Mesothelial cell of epicardium (in vitro differentiated cells): ENCODE results near the gene TAS2R1. TPM values are rescaled to one million over a fixed set of nuclear protein-coding genes. Genes with fewer than 3 reads are reported as not detected.

Experiments
- DNase-seq, 2 experiments: peaks; one replicate each; pipeline ENCODE4 v3.0.0; 2021; ENCODE audit warnings: low spot score in 2 of 2; ENCODE audit not compliant: unreplicated experiment in 2 of 2
- H3K27ac Mint-ChIP-seq: 2 replicates; pipeline ENCODE4 v1.8.0; 2021; ENCODE audit warnings: mixed read lengths
- H3K27me3 Mint-ChIP-seq: 2 replicates; pipeline ENCODE4 v1.8.0; 2021; ENCODE audit warnings: low read depth, mixed read lengths
- H3K36me3 Mint-ChIP-seq: 2 replicates; pipeline ENCODE4 v1.8.0; 2021; ENCODE audit warnings: mixed read lengths
- H3K4me1 Mint-ChIP-seq: 2 replicates; pipeline ENCODE4 v1.8.0; 2021; ENCODE audit warnings: mixed read lengths
- H3K4me3 Mint-ChIP-seq: 2 replicates; pipeline ENCODE4 v1.8.0; 2021; ENCODE audit warnings: mild to moderate bottlenecking, moderate library complexity, mixed read lengths
- H3K9me3 Mint-ChIP-seq: 2 replicates; pipeline ENCODE4 v1.8.0; 2021; ENCODE audit warnings: mixed read lengths
- CTCF ChIP-seq: fragments of 200-600 bp; sonication (generic); IDR thresholded peaks from one replicate; pipeline ENCODE4 v1.5.0; 2021; ENCODE audit warnings: antibody characterized with exemption; ENCODE audit not compliant: unreplicated experiment
- total RNA-seq: library from RNA; stranded (reverse); gene quantifications from 3 replicates; pipeline ENCODE4 v1.2.1, GENCODE V29; 2021

TAS2R1 gene
- total RNA-seq, 1 donor from 2014 or later, result not detected

DNA sequence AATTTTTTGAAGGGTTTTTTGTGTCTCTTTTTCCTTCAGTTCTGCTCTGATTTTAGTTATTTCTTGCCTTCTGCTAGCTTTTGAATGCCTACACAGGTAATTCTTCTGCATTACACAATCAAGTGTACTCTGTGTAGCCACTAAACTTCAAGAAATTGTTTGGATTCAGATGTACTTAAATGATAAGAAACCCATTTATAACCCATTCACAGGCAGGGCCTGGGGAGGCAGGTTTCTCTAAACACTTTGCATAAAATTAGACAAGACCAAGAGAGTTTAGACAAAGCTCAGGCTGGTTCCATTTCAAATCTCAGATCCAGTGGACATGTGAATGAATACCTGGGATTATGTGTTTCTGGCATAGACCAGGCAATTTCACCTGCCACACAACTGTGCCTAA is 43.0 kb downstream of the TAS2R1 start:
- no peak overlapping the region for H3K4me3 Mint-ChIP-seq
- no peaks in the 10 kb centered on the region for H3K27me3 Mint-ChIP-seq
- H3K27ac Mint-ChIP-seq, result no peak overlapping the region
- DNase-seq, result no peak
- H3K4me1 Mint-ChIP-seq, result no peaks in the 10 kb centered on the region
- H3K36me3 Mint-ChIP-seq, result no peaks in the 10 kb centered on the region
- TF ChIP-seq CTCF, result no peak
- H3K9me3 Mint-ChIP-seq, result no peaks in the 10 kb centered on the region

DNA sequence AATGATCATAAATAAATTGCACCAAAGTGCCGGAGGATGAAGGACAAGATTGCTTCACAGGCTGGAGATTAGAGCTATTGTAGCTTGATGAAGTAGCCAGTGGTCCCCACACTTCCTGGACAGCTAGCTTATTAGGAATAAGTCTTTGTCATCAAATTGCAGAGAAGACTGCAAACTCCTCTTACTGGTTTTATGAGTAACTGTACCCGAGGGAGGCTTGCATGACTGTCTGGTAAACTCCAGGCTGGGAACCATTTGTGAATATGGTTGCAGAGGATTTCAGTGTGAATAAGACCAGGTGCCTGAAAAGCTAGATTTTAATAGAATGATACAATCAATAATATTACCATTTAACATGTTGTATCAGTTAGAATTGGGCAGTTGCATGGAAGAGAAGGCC is 47.7 kb downstream of the TAS2R1 start:
- H3K27me3 Mint-ChIP-seq, result no peaks in the 10 kb centered on the region
- H3K4me3 Mint-ChIP-seq, result no peak overlapping the region
- no peak overlapping the region for H3K27ac Mint-ChIP-seq
- H3K9me3 Mint-ChIP-seq, result peaks cover 4% of the 10 kb centered on the region
- TF ChIP-seq CTCF, result no peak
- DNase-seq, result no peak
- H3K4me1 Mint-ChIP-seq, result no peaks in the 10 kb centered on the region
- no peaks in the 10 kb centered on the region for H3K36me3 Mint-ChIP-seq

Other genes with a start within 250 kb of the TAS2R1 start
- 20.0 to 26.7 TPM (median 23.1 TPM) in 3 replicates for gene SEMA5A, start 84.3 kb downstream of the TAS2R1 start, total RNA-seq